Naive thymus-derived CD4-positive, alpha-beta T cell (primary cell): ENCODE measurements around the gene COPS4. TPM values are rescaled to one million over a fixed set of nuclear protein-coding genes. Genes with fewer than 3 reads are reported as not detected.
A peak's percentile ranks its signal among the peaks of the same experiment; 100 is the strongest.

Experiments used
- ATAC-seq: fragments of 150-1000 bp; cut with Tn5 transposase; 2 replicates; pipeline ENCODE4 v1.10.0; 2021; ENCODE audit warnings: mild to moderate bottlenecking, moderate library complexity
- CTCF ChIA-PET: fragments of 350-600 bp; sonication (Branson Sonifier 250); formaldehyde crosslinking; loops from one replicate; lab custom pipeline; 2021; ENCODE audit warnings: antibody characterized with exemption; lab: Charles Lee
- POLR2A ChIA-PET: fragments of 350-600 bp; sonication (Branson Sonifier 250); formaldehyde crosslinking; loops from one replicate; lab custom pipeline; 2021; ENCODE audit warnings: antibody characterized with exemption, inconsistent platforms; lab: Charles Lee
- DNase-seq, 9 donors: peaks; one replicate each; pipeline versions ENCODE4 v3.0.0 to v3.0.0-alpha.2; 2020 to 2022; ENCODE audit warnings: mixed read lengths in 1 of 9
- H3K27ac ChIP-seq: one replicate; pipeline ENCODE4 v1.7.0; 2013; ENCODE audit warnings: mild to moderate bottlenecking, low read depth, low read length, moderate library complexity
- H3K27me3 ChIP-seq, 2 donors: one replicate each; pipeline ENCODE4 v1.7.0; 2013; ENCODE audit warnings: low read length in 2 of 2, mild to moderate bottlenecking in 2 of 2, moderate library complexity in 2 of 2; ENCODE audit not compliant: control insufficient read depth in 2 of 2, insufficient read depth in 2 of 2
- H3K36me3 ChIP-seq, 3 experiments: 1 replicate in 2 of 3; 2 replicates in 1 of 3; pipeline ENCODE4 v1.7.0; 2013; ENCODE audit warnings: low read length in 3 of 3, mild to moderate bottlenecking in 3 of 3, moderate library complexity in 1 of 3; ENCODE audit not compliant: insufficient read depth in 3 of 3, control insufficient read depth in 2 of 3
- H3K4me1 ChIP-seq, 2 donors: one replicate each; pipeline ENCODE4 v1.7.0; 2013; ENCODE audit warnings: low read length in 2 of 2, mild to moderate bottlenecking in 2 of 2, moderate library complexity in 1 of 2; ENCODE audit not compliant: control insufficient read depth in 2 of 2, insufficient read depth in 2 of 2
- H3K4me3 ChIP-seq: 2 replicates; pipeline ENCODE4 v1.7.0; 2013; ENCODE audit warnings: mild to moderate bottlenecking, low read length
- H3K9me3 ChIP-seq, 3 experiments: 1 replicate in 2 of 3; 2 replicates in 1 of 3; pipeline ENCODE4 v1.7.0; 2013; ENCODE audit warnings: low read length in 3 of 3; ENCODE audit not compliant: control insufficient read depth in 2 of 3
- H3K27ac Mint-ChIP-seq, 9 donors: one replicate each; pipeline ENCODE4 v1.8.0; 2020 to 2022; ENCODE audit warnings: mixed read lengths in 9 of 9, mild to moderate bottlenecking in 8 of 9, moderate library complexity in 5 of 9, inconsistent platforms in 2 of 9
- H3K27me3 Mint-ChIP-seq, 5 donors: one replicate each; pipeline ENCODE4 v1.8.0; 2021 to 2022; ENCODE audit warnings: mixed read lengths in 5 of 5, mild to moderate bottlenecking in 1 of 5
- H3K36me3 Mint-ChIP-seq, 5 donors: one replicate each; pipeline ENCODE4 v1.8.0; 2020 to 2022; ENCODE audit warnings: mixed read lengths in 5 of 5, mild to moderate bottlenecking in 3 of 5, inconsistent platforms in 1 of 5
- H3K4me1 Mint-ChIP-seq, 7 donors: one replicate each; pipeline ENCODE4 v1.8.0; 2020 to 2022; ENCODE audit warnings: mixed read lengths in 7 of 7, mild to moderate bottlenecking in 3 of 7, inconsistent platforms in 1 of 7
- H3K4me3 Mint-ChIP-seq, 10 donors: one replicate each; pipeline ENCODE4 v1.8.0; 2020 to 2022; ENCODE audit warnings: mild to moderate bottlenecking in 10 of 10, mixed read lengths in 10 of 10, moderate library complexity in 6 of 10, inconsistent platforms in 2 of 10
- H3K9me3 Mint-ChIP-seq, 11 donors: one replicate each; pipeline ENCODE4 v1.8.0; 2020 to 2022; ENCODE audit warnings: mixed read lengths in 11 of 11, mild to moderate bottlenecking in 4 of 11, inconsistent platforms in 1 of 11, moderate library complexity in 1 of 11
- intact Hi-C, 2 donors: fragments of 100-400 bp; cut with micrococcal nuclease; formaldehyde crosslinking; loops; one replicate each; pipeline ENCODE4 v1.15.1; 2023
- polyA plus RNA-seq, 2 donors: library from polyadenylated mRNA; unstranded; fragments of 300-500 nt; fragmentation: Illumina TruSeq; gene quantifications; one replicate each; pipeline ENCODE4 v1.2.3, GENCODE V29; 2021
- total RNA-seq, 6 experiments: library from RNA in 5 of 6; stranded (reverse) in 5 of 6; gene quantifications; 1 replicate in 5 of 6; 2 replicates in 1 of 6; pipeline ENCODE4 v1.2.3 and lab custom pipeline; 2021 to 2026

COPS4 gene
- total and polyA plus RNA-seq, 7 experiments from 2014 or later: 23.5 to 59.7 (median 27.9) TPM

GRCh38 chr4:83124111-83124780, 89.3 kb downstream of the COPS4 start:
- DNase-seq (no peak), ATAC-seq (peak; percentile 68)
- H3K36me3 ChIP-seq: no peaks in the 10 kb centered on the region
- Mint-ChIP-seq H3K27me3 (peaks cover 0 to 19% (median 0%) of the 10 kb centered on the region in 5 donors), H3K36me3 (peaks cover 0 to 15% (median 0%) of the 10 kb centered on the region in 5 donors), H3K27ac (peak overlapping the region in 4 of 9 donors; percentile 5 to 75 (median 54)), H3K4me1 (peaks cover 13 to 36% (median 21%) of the 10 kb centered on the region in 7 donors), H3K4me3 (peak overlapping the region in 2 of 10 donors; percentile 31 to 37), H3K9me3 (peaks cover 0 to 6% (median 0%) of the 10 kb centered on the region in 11 donors)
- ChIA-PET CTCF (interaction anchor here (0.8 to 1.7 kb wide), 3 partner anchors 11 to 45 kb away, joined by 3 to 8 read pairs (median 5); no protein-coding TSS in a partner anchor), POLR2A (interaction anchor here (0.7 to 3.5 kb wide), 4 partner anchors 10 to 136 kb away, joined by 3 to 38 read pairs (median 6); partner anchors contain the start of gene PLAC8)
- H3K4me1 ChIP-seq: peaks cover 0 to 10% of the 10 kb centered on the region in 2 donors
- H3K27me3 ChIP-seq: no peaks in the 10 kb centered on the region
- no peaks in the 10 kb centered on the region for H3K9me3 ChIP-seq
- intact Hi-C loops: no loop called here
- no peak overlapping the region for H3K27ac ChIP-seq
- no peak overlapping the region for H3K4me3 ChIP-seq

Other genes starting within 250 kb of the COPS4 start
- gene SCD5, start 236.4 kb upstream of the COPS4 start, total RNA-seq: 1 to 10 TPM in 1 of 5 experiments, under 1 TPM in 2, not detected in 2; 0.13 to 1.5 (median 0.44) TPM
- gene SCD5, start 236.4 kb upstream of the COPS4 start, polyA plus RNA-seq: not detected
- gene SEC31A, start 144.0 kb upstream of the COPS4 start, total RNA-seq: 100 to 1,000 TPM; 137 to 168 (median 149) TPM
- gene SEC31A, start 144.0 kb upstream of the COPS4 start, polyA plus RNA-seq: 100 to 1,000 TPM; 130 to 136 TPM
- gene THAP9, start 134.4 kb upstream of the COPS4 start, total RNA-seq: 1 to 10 TPM; 2.2 to 4.9 (median 4.4) TPM
- 1 to 10 TPM; 1.7 to 2.7 TPM for gene THAP9, start 134.4 kb upstream of the COPS4 start, polyA plus RNA-seq
- 10 to 100 TPM; 14.4 to 30.7 (median 18.0) TPM for gene LIN54, start 24.4 kb upstream of the COPS4 start, total RNA-seq
- 10 to 100 TPM; 11.0 to 16.6 TPM for gene LIN54, start 24.4 kb upstream of the COPS4 start, polyA plus RNA-seq
- gene PLAC8, start 79.5 kb downstream of the COPS4 start, total RNA-seq: 100 to 1,000 TPM; 204 to 340 (median 247) TPM
- gene PLAC8, start 79.5 kb downstream of the COPS4 start, polyA plus RNA-seq: 100 to 1,000 TPM; 336 to 634 TPM
- 10 to 100 TPM in 3 of 5 experiments, 1 to 10 TPM in 2; 7.2 to 12.7 (median 10.2) TPM for gene COQ2, start 249.6 kb downstream of the COPS4 start, total RNA-seq
- gene COQ2, start 249.6 kb downstream of the COPS4 start, polyA plus RNA-seq: 1 to 10 TPM; 3.6 to 4.3 TPM